Brain microvascular endothelial cell (primary cell): ENCODE results near the gene PYCR2.
A peak's percentile ranks its signal among the peaks of the same experiment; 100 is the strongest.

Source experiments
- DNase-seq: peaks from one replicate; pipeline ENCODE4 v3.0.0-alpha.2; 2020
- H3K27ac ChIP-seq: fragments of 250-450 bp; sonication (Bioruptor Pico); 2 replicates; pipeline ENCODE4 v1.5.1; 2020; ENCODE audit warnings: mild to moderate bottlenecking, moderate library complexity
- H3K27me3 ChIP-seq: fragments of 250-450 bp; sonication (Bioruptor Pico); replicated peaks from 2 replicates; pipeline ENCODE4 v1.5.1; 2020; ENCODE audit warnings: mild to moderate bottlenecking
- H3K36me3 ChIP-seq: fragments of 250-450 bp; sonication (Bioruptor Pico); replicated peaks from 2 replicates; pipeline ENCODE4 v1.5.1; 2020; ENCODE audit warnings: mild to moderate bottlenecking
- H3K4me3 ChIP-seq: 2 replicates; pipeline ENCODE4 v1.5.1; 2011; ENCODE audit warnings: low read depth, mild to moderate bottlenecking, control low read depth, low read length, moderate library complexity
- in situ Hi-C: cut with HindIII; loops from 2 replicates; pipeline ENCODE4 v1.10.0; 2017; ENCODE audit warnings: low sequenced_read_pairs, low pct_ligation_motif_present
- TF ChIP-seq, protein P1 (sequence below): IDR thresholded peaks from 2 replicates; pipeline ENCODE4 v1.5.1; 2011; ENCODE audit warnings: low read depth, mild to moderate bottlenecking, moderate library complexity, low read length, control low read depth, inconsistent platforms; ENCODE audit errors: missing control alignments

PYCR2 gene

DNA sequence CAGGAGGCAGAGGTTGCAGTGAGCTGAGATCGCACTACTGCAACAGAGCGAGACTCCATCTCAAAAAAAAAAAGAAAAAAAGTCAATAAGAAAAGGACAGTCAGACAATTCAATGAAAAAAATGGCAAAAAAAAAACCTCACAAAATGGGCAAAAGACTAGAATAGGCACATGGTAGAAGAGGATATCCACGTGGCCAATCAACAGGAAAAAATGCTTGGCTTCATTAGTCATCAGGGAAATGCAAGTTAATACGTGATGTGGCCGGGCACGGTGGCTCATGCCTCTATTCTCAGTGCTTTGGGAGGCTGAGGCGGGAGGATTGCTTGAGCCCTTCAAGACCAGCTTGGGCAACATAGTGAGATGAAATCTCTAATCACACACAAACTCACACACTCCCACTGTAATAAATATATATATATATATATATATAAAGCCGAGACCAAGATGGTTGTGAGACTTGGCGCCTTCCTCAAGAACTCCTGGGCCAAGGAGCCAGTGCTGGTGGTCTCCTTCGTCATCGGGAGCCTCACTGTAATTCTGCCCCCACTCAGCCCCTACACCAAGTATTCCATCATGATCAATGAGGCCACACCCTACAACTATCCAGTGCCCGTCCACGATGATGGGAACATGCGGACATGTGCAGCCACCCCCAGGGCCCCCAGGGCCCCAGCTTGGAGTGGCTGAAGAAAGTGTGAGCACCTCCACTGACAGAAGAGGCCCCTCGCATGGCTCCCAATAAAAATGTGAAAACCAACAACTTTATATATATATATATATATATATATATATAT lies 39.9 kb upstream of the PYCR2 start:
- in situ Hi-C loops: no loop called here
- TF ChIP-seq, protein P1, sequence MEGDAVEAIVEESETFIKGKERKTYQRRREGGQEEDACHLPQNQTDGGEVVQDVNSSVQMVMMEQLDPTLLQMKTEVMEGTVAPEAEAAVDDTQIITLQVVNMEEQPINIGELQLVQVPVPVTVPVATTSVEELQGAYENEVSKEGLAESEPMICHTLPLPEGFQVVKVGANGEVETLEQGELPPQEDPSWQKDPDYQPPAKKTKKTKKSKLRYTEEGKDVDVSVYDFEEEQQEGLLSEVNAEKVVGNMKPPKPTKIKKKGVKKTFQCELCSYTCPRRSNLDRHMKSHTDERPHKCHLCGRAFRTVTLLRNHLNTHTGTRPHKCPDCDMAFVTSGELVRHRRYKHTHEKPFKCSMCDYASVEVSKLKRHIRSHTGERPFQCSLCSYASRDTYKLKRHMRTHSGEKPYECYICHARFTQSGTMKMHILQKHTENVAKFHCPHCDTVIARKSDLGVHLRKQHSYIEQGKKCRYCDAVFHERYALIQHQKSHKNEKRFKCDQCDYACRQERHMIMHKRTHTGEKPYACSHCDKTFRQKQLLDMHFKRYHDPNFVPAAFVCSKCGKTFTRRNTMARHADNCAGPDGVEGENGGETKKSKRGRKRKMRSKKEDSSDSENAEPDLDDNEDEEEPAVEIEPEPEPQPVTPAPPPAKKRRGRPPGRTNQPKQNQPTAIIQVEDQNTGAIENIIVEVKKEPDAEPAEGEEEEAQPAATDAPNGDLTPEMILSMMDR: no peak
- Histone ChIP-seq H3K36me3 (no peaks in the 10 kb centered on the region), H3K4me3 (no peak overlapping the region), H3K27ac (no peak overlapping the region), H3K27me3 (no peaks in the 10 kb centered on the region)
- DNase-seq: no peak

DNA sequence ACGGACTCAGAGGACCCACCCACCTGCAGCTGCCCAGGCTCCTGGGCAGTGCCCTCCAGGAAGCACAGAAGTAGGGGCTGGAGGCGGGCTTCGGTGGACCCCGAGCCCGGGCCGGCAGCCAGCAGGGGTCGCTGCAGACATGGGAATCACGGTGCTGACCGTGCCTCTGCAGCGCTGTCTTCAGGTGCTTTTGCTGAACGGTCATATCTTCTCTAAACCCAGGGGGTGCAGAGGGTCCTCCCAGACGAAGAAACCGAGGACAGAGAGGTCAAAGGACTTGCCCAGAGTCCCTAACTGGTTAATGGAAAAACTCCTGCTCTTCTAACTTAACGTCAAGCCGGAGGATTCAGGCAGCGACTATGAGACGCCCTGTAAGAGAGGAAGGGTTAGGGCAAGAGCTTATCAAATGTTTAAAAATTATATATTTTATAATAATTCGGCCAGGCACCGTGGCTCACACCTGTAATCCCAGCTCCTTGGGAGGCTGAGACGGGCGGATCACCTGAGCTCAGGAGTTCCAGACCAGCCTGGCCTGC lies 38.5 kb upstream of the PYCR2 start:
- no peak for DNase-seq
- H3K27me3 ChIP-seq: no peaks in the 10 kb centered on the region
- H3K27ac ChIP-seq: no peak overlapping the region
- H3K36me3 ChIP-seq: no peaks in the 10 kb centered on the region
- H3K4me3 ChIP-seq: no peak overlapping the region
- in situ Hi-C loops: no loop called here
- TF ChIP-seq, protein P1: peak; percentile 81

DNA sequence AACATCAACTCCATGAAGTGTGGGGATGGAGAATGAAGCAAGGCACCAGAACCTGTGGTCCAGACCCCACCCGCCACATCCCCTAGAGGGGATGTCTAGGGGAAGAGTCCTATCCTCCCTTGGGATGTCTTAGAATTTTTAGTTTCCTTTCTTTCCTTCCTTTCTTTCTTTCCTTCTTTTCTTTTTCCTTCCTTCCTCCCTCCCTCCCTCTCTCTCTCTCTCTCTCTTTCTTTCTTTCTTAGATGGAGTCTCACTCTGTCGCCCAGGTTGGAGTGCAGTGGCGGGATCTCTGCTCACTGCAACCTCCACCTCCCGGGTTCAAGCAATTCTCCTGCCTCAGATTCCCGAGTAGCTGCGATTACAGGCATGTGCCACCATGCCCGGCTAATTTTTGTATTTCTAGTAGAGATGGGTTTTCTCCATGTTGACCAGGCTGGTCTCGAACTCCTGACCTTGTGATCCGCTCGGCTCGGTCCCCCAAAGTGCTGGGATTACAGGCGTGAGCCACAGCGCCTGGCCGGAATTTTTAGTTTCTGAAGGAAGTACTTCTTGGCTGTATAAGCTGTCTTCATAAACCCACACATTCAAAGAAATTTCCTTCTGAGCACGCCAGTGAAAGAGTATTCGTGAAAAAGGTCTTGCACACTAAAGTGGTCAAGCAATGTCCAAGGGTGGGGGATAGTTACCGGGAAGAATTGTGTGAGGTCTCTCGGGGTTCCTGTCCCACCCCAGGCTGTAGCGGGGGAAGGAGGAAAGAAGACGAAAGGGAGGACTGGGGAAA lies 37.8 kb upstream of the PYCR2 start:
- Histone ChIP-seq H3K27me3 (no peaks in the 10 kb centered on the region), H3K4me3 (no peak overlapping the region), H3K27ac (no peak overlapping the region), H3K36me3 (no peaks in the 10 kb centered on the region)
- in situ Hi-C loops: no loop called here
- TF ChIP-seq, protein P1: no peak
- no peak for DNase-seq

DNA sequence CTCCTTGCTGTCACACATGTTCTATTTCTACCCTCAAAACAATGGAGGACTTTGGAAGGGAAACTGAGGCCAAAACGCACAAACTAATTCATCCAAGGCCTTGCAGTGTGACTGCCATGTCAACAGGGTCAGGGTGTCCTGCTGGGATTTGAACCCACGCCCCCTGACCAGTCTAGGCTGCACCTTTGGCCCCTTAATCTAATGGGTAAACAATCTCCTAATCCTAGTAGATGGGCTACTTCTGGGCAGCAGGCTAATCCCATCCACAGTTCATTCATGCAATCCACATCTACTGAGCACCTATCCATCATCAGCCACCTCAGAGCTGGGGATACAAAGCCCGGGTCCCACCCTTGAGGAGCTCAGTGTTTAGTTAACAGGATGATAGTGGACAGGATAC lies 34.0 kb upstream of the PYCR2 start:
- Histone ChIP-seq H3K27me3 (no peaks in the 10 kb centered on the region), H3K4me3 (no peak overlapping the region), H3K36me3 (no peaks in the 10 kb centered on the region), H3K27ac (no peak overlapping the region)
- in situ Hi-C loops: no loop called here
- DNase-seq: no peak
- TF ChIP-seq, protein P1: no peak

DNA sequence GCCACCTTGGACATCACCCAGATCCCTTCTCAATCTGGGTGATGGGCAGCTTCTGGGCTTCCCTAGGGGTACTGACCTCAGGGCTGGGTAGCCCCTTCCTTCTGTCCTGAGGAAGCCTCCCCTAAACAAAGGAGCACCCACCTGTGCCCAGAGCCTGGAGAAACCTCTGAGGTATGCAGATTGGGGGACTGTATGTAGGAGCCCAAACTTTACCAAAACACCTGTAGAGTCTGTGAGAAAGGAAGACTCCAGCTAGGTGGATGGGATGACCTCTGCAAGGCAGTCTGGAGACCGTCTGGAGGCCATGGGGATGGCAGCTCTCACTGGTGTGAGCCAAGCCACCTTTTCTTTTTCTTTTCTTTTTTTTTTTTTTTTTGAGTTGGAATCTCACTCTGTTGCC lies 30.7 kb upstream of the PYCR2 start:
- TF ChIP-seq, protein P1: no peak
- Histone ChIP-seq H3K27ac (no peak overlapping the region), H3K4me3 (no peak overlapping the region), H3K36me3 (no peaks in the 10 kb centered on the region), H3K27me3 (peaks cover 3% of the 10 kb centered on the region)
- in situ Hi-C loops: no loop called here
- DNase-seq: no peak
